Nephron progenitor cell (in vitro differentiated cells): Measurements from ENCODE around the gene USP7.

Experiments
- DNase-seq: peaks from one replicate; pipeline ENCODE4 v3.0.0; 2021
- H3K27ac Mint-ChIP-seq: 2 replicates; pipeline ENCODE4 v1.8.0; 2021; ENCODE audit warnings: mild to moderate bottlenecking, moderate library complexity, mixed read lengths
- H3K27me3 Mint-ChIP-seq: 2 replicates; pipeline ENCODE4 v1.8.0; 2021; ENCODE audit warnings: mild to moderate bottlenecking, low read depth, mixed read lengths; ENCODE audit not compliant: poor library complexity
- H3K36me3 Mint-ChIP-seq: 2 replicates; pipeline ENCODE4 v1.8.0; 2021; ENCODE audit warnings: low read depth, mixed read lengths
- H3K4me1 Mint-ChIP-seq: 2 replicates; pipeline ENCODE4 v1.8.0; 2021; ENCODE audit warnings: mixed read lengths
- H3K4me3 Mint-ChIP-seq: 2 replicates; pipeline ENCODE4 v1.8.0; 2021; ENCODE audit warnings: mild to moderate bottlenecking, moderate library complexity, mixed read lengths
- H3K9me3 Mint-ChIP-seq: 2 replicates; pipeline ENCODE4 v1.8.0; 2021; ENCODE audit warnings: mild to moderate bottlenecking, moderate library complexity, mixed read lengths
- TF ChIP-seq, protein P1 (sequence below): fragments of 200-600 bp; sonication (generic); IDR thresholded peaks from 2 replicates; pipeline ENCODE4 v1.5.0; 2021; ENCODE audit warnings: antibody characterized with exemption

USP7 gene

DNA sequence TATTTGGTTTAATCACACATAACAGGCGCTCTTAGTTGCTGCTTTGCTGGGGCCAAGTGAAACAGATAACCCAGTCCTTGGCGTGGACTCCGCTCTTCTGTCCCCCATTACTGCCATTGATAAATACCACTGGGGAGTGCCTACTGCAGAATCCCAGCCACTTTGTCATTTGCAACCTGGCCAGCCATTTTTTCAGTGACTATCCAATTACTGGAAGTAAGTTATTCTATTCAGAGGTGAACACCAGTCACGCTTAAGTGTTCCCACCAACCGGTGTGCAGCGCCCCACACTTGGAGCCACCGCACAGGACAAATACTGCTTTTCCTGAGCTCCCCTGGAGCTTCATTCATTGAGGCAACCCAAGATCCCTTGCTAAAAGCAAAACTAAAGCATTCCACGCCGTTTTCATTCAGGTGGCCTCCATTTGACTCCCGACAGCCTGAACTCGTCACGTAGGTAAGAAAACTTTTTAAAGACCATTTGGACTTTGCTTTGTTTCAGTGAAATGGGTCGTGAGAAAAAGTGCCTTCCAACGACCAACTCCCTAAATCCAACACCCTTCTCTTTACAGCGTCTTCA lies 1.8 kb downstream of the USP7 start:
- no peaks in the 10 kb centered on the region for H3K9me3 Mint-ChIP-seq
- peaks cover 73% of the 10 kb centered on the region for H3K4me1 Mint-ChIP-seq
- no peak overlapping the region for H3K27ac Mint-ChIP-seq
- H3K27me3 Mint-ChIP-seq: peaks cover 17% of the 10 kb centered on the region
- no peak for DNase-seq
- no peaks in the 10 kb centered on the region for H3K36me3 Mint-ChIP-seq
- TF ChIP-seq, protein P1, sequence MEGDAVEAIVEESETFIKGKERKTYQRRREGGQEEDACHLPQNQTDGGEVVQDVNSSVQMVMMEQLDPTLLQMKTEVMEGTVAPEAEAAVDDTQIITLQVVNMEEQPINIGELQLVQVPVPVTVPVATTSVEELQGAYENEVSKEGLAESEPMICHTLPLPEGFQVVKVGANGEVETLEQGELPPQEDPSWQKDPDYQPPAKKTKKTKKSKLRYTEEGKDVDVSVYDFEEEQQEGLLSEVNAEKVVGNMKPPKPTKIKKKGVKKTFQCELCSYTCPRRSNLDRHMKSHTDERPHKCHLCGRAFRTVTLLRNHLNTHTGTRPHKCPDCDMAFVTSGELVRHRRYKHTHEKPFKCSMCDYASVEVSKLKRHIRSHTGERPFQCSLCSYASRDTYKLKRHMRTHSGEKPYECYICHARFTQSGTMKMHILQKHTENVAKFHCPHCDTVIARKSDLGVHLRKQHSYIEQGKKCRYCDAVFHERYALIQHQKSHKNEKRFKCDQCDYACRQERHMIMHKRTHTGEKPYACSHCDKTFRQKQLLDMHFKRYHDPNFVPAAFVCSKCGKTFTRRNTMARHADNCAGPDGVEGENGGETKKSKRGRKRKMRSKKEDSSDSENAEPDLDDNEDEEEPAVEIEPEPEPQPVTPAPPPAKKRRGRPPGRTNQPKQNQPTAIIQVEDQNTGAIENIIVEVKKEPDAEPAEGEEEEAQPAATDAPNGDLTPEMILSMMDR: no peak
- H3K4me3 Mint-ChIP-seq: peak overlapping the region; percentile 97

DNA sequence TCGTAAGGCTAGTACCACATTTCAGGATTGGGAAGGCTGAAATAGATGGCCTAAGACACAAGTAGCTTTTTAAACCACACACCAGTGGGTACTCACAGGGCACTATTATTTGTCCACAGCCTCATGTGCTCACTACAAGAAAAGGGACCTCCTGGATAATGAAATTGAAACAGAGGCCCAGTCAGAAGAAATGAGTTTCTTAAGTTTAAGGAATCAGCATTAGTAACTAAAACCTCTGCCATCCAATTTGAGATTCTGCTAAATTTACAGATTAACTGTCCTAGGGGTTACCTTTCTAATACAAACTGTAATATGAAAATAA lies 3.0 kb downstream of the USP7 start:
- Mint-ChIP-seq H3K4me3 (peak overlapping the region; percentile 97), H3K27ac (no peak overlapping the region), H3K9me3 (no peaks in the 10 kb centered on the region), H3K27me3 (peaks cover 11% of the 10 kb centered on the region), H3K4me1 (peaks cover 73% of the 10 kb centered on the region), H3K36me3 (no peaks in the 10 kb centered on the region)
- TF ChIP-seq, protein P1: no peak
- no peak for DNase-seq

DNA sequence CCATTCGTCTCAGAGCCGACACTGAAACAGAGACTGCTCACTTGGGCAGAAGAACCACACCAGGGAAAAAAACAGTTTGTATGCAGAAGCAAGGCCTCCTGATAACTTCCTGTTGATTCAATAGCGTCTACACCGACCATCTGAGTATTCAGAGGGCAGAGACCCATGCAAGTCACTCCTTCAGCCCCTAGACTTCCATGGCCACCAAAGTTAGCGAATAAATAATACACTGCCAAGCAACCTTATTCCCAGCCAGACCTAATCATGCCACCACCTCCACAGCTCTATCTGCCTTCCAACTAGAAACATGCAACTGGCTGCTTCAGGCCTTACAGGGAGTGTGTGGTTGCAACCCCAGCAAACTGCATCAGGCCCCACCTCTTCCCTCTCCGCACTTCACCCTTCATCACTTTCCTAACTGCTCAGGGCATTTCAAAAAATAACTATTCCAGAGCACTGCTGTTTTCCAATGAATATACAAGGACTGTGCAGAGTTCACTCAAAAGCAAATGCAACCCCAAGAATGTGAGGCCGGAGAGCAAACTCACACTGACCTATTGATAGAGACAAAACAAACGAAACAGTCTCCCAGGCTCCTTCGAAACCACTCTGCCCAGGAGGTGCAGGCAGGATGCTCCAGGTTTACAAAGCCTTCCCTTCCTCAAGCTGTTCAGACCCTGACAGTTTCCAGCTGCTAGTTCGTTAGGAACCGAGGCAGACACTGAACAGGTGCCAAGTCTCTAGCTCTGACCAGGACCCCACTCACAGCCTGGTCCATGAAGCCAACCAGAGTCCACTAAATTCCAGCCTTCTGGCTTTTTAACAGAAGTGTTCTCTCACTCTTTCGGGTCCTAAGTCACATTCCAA lies 3.6 kb downstream of the USP7 start:
- peak overlapping the region; percentile 97 for H3K4me3 Mint-ChIP-seq
- peaks cover 8% of the 10 kb centered on the region for H3K27me3 Mint-ChIP-seq
- TF ChIP-seq, protein P1: no peak
- H3K27ac Mint-ChIP-seq: peak overlapping the region; percentile 83
- H3K9me3 Mint-ChIP-seq: no peaks in the 10 kb centered on the region
- peaks cover 75% of the 10 kb centered on the region for H3K4me1 Mint-ChIP-seq
- no peak for DNase-seq
- no peaks in the 10 kb centered on the region for H3K36me3 Mint-ChIP-seq

DNA sequence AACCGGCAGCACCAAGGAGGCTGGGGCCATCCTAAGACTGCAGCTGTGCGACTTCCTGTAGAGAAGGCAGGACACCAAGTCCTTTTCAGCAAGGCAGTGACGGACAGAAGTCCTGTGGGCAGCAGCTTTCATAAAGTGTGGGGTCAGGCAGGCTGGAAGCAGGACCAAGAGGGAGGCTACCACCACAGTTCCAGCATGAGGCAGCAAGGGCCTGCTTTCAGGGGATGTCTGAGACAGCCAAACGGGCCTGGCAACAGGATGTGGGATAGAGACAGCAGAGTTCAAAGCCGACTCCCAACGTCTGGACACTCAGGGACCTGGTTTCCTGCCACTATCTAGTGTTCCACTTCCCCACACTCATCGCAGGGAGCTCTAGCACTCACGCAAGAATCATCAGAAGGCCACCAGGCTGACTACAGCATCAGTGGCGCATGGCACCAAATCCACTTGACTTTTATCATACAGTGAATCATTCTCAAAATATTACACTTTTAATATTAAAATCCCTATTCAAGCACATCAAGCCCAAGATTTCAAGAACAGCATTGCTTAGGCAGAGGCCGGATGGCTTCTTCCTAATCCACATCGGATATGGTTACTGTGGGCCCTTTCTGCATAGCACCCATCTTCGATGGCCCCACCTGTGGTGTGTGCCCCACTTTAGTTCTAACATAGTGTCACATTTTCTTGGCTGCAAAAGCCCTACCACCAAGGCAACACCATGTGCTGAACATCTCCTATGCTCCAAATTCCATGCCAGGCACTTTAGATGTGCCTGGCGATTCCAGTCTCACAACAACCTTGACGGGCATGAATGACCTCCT lies 5.2 kb downstream of the USP7 start:
- no peak for DNase-seq
- H3K4me3 Mint-ChIP-seq: no peak overlapping the region
- H3K9me3 Mint-ChIP-seq: no peaks in the 10 kb centered on the region
- H3K27me3 Mint-ChIP-seq: no peaks in the 10 kb centered on the region
- H3K27ac Mint-ChIP-seq: peak overlapping the region; percentile 40
- H3K36me3 Mint-ChIP-seq: no peaks in the 10 kb centered on the region
- TF ChIP-seq, protein P1: no peak
- peaks cover 74% of the 10 kb centered on the region for H3K4me1 Mint-ChIP-seq

DNA sequence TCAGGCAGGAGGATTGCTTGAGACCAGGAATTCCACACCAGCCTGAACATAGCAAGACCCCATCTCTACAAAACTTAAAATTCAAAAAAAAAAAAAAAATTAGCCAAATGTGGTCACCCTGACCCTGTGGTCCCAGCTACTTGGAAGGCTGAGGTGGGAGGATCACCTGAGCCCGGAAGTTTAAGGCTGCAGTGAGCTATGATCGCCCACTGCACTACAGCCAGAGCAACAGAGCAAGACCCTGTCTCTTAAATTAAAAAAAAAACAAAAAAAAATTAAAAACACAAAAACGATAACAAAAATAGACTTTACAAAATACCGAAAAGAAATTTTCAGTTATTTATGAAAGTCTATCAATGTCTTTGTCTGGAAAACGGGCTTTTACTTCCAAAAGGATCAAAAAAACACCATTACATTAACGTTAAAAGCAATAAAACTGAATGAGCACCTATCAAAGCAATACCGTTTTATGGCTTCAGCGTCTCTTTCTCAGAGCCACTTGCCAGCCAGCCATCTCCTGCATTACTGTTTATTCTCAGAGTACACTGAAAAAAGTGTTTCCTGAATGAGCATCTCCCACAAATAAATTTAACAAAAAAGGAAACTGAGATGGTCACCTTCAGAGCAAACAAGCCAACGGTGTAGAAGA lies 6.1 kb downstream of the USP7 start:
- no peak overlapping the region for H3K27ac Mint-ChIP-seq
- no peak overlapping the region for H3K4me3 Mint-ChIP-seq
- DNase-seq: no peak
- H3K36me3 Mint-ChIP-seq: no peaks in the 10 kb centered on the region
- H3K27me3 Mint-ChIP-seq: peaks cover 5% of the 10 kb centered on the region
- H3K4me1 Mint-ChIP-seq: peaks cover 83% of the 10 kb centered on the region
- no peaks in the 10 kb centered on the region for H3K9me3 Mint-ChIP-seq
- TF ChIP-seq, protein P1: no peak
